Omental fat pad (tissue), 4 donors: ENCODE data around the gene PGRMC2. TPM values are rescaled to one million over a fixed set of nuclear protein-coding genes. Genes with fewer than 3 reads are reported as not detected.

ENCODE experiments used
- ATAC-seq: fragments of 150-250 bp; one replicate; pipeline ENCODE4 v1.9.1; 2016; ENCODE audit warnings: mild to moderate bottlenecking, moderate library complexity; ENCODE audit not compliant: low FRiP score
- DNase-seq: peaks from one replicate; pipeline ENCODE4 v3.0.0-alpha.2; 2019; ENCODE audit warnings: low spot score
- CTCF ChIP-seq, 3 donors: fragments of 450-650 bp; IDR thresholded peaks; one replicate each; pipeline ENCODE4 v1.5.1; 2016 to 2017; ENCODE audit warnings: antibody characterized with exemption in 3 of 3, mild to moderate bottlenecking in 3 of 3, moderate library complexity in 2 of 3
- total RNA-seq, 4 donors: library from RNA; depleted of rRNA; stranded (reverse); fragments of >200 nt; gene quantifications; one replicate each; pipeline ENCODE4 v1.1.0, GENCODE V29; 2016

PGRMC2 gene
- total RNA-seq, 4 donors from 2014 or later: 34.8 to 77.4 (median 56.9) TPM

- DNase-seq: no peak
- TF ChIP-seq CTCF (IDR thresholded peaks at IDR 0.05): no peak
- ATAC-seq: no peak
Measured at GRCh38 chr4:128286474-128287058, 1.0 kb downstream of the PGRMC2 start.

- no peak for TF ChIP-seq CTCF (IDR thresholded peaks at IDR 0.05)
- no peak for ATAC-seq
- no peak for DNase-seq
Measured at GRCh38 chr4:128285085-128285997, 2.3 kb downstream of the PGRMC2 start.

- no peak for TF ChIP-seq CTCF (IDR thresholded peaks at IDR 0.05)
- no peak for ATAC-seq
Measured at GRCh38 chr4:128284317-128284716, 3.3 kb downstream of the PGRMC2 start.

GRCh38 chr4:128283071-128283470, 4.5 kb downstream of the PGRMC2 start:
- no peak for TF ChIP-seq CTCF (IDR thresholded peaks at IDR 0.05)
- ATAC-seq (no peak), DNase-seq (no peak)

More at GRCh38 chr4:128284317-128284716, 3.3 kb downstream of the PGRMC2 start:
- no peak for DNase-seq

- DNase-seq (no peak), ATAC-seq (no peak)
- TF ChIP-seq CTCF (IDR thresholded peaks at IDR 0.05): no peak
Measured at GRCh38 chr4:128282516-128282915, 5.1 kb downstream of the PGRMC2 start.

GRCh38 chr4:128281354-128281753, 6.3 kb downstream of the PGRMC2 start:
- TF ChIP-seq CTCF (IDR thresholded peaks at IDR 0.05): no peak
- DNase-seq (no peak), ATAC-seq (no peak)
